SK-N-SH (cell line): ENCODE measurements around the gene CDC26. TPM values are rescaled to one million over a fixed set of nuclear protein-coding genes. Genes with fewer than 3 reads are reported as not detected.

Experiments used
- CTCF ChIA-PET: fragments of 300-600, 350-600 bp; formaldehyde crosslinking; extraction: SDS; loops from one replicate; lab custom pipeline; 2021; lab: Yijun Ruan, JAX
- POLR2A ChIA-PET: fragments of 350-600 bp; sonication (Branson Sonifier 250); formaldehyde crosslinking; extraction: SDS; loops from one replicate; lab custom pipeline; 2020; ENCODE audit warnings: antibody characterized with exemption, inconsistent platforms; lab: Yijun Ruan, JAX
- DNase-seq: peaks from one replicate; pipeline ENCODE4 v3.0.0; 2012
- H2AFZ ChIP-seq: fragments of 200-600 bp; sonication (generic); 2 replicates; pipeline ENCODE4 v1.8.1; 2016; ENCODE audit warnings: antibody characterized with exemption, mild to moderate bottlenecking, low read depth
- H3F3A ChIP-seq: fragments of 200-600 bp; sonication (generic); replicated peaks from 2 replicates; pipeline ENCODE3; 2016; ENCODE audit warnings: antibody characterized with exemption, mild to moderate bottlenecking; ENCODE audit not compliant: insufficient read depth
- H3K27ac ChIP-seq, 2 experiments: fragments of 200-500 bp in 1 of 2; fragments of 200-600 bp in 1 of 2; sonication (Bioruptor generic) in 1 of 2; sonication (generic), shearing (Covaris generic) in 1 of 2; 2 replicates each; pipeline versions ENCODE4 v1.5.1 to v1.6.1; 2014 to 2016; ENCODE audit warnings: low read depth in 2 of 2, inconsistent platforms in 1 of 2, low read length in 1 of 2, mild to moderate bottlenecking in 1 of 2, mixed read lengths in 1 of 2
- H3K27me3 ChIP-seq: fragments of 200-600 bp; sonication (generic), shearing (Covaris generic); 2 replicates; pipeline ENCODE4 v1.6.1; 2016; ENCODE audit warnings: mixed run types; ENCODE audit not compliant: insufficient read depth
- H3K36me3 ChIP-seq, 2 experiments: fragments of 200-500 bp in 1 of 2; fragments of 200-600 bp in 1 of 2; sonication (Bioruptor generic) in 1 of 2; sonication (generic) in 1 of 2; replicated peaks in 1 of 2; 2 replicates each; pipeline versions ENCODE3 to v1.5.1; 2014 to 2016; ENCODE audit warnings: low read length in 1 of 2, mild to moderate bottlenecking in 1 of 2; ENCODE audit not compliant: insufficient read depth in 2 of 2, control insufficient read depth in 1 of 2
- H3K4me1 ChIP-seq, 2 experiments: fragments of 200-500 bp in 1 of 2; fragments of 200-600 bp in 1 of 2; sonication (Bioruptor generic) in 1 of 2; sonication (generic), shearing (Covaris generic) in 1 of 2; 2 replicates each; pipeline versions ENCODE4 v1.5.1 to v1.6.1; 2014 to 2016; ENCODE audit warnings: low read depth in 1 of 2, low read length in 1 of 2, mixed run types in 1 of 2; ENCODE audit not compliant: insufficient read depth in 2 of 2, control insufficient read depth in 1 of 2
- H3K4me2 ChIP-seq: fragments of 200-600 bp; sonication (generic), shearing (Covaris generic); 2 replicates; pipeline ENCODE4 v1.6.1; 2017; ENCODE audit warnings: mixed run types
- H3K4me3 ChIP-seq, 2 experiments: fragments of 200-500 bp in 1 of 2; fragments of 200-600 bp in 1 of 2; sonication (Bioruptor generic) in 1 of 2; sonication (generic), shearing (Covaris generic) in 1 of 2; 2 replicates each; pipeline versions ENCODE4 v1.5.1 to v1.8.1; 2014 to 2016; ENCODE audit warnings: low read depth in 2 of 2, inconsistent platforms in 1 of 2, low read length in 1 of 2, mild to moderate bottlenecking in 1 of 2, mixed read lengths in 1 of 2, moderate library complexity in 1 of 2
- H3K79me2 ChIP-seq: fragments of 200-600 bp; sonication (generic); 2 replicates; pipeline ENCODE4 v1.8.1; 2017; ENCODE audit warnings: mild to moderate bottlenecking; ENCODE audit not compliant: insufficient read depth
- H3K9ac ChIP-seq: fragments of 200-600 bp; sonication (generic); 2 replicates; pipeline ENCODE4 v1.6.1; 2017; ENCODE audit warnings: mixed run types
- H3K9me2 ChIP-seq: fragments of 200-600 bp; sonication (generic); 2 replicates; pipeline ENCODE4 v1.6.1; 2017; ENCODE audit warnings: mixed run types
- H3K9me3 ChIP-seq: fragments of 200-600 bp; sonication (generic); 2 replicates; pipeline ENCODE4 v1.6.1; 2017; ENCODE audit warnings: mixed run types, mild to moderate bottlenecking, moderate library complexity
- H4K20me1 ChIP-seq: fragments of 200-600 bp; sonication (generic); 2 replicates; pipeline ENCODE4 v1.6.1; 2017; ENCODE audit warnings: mild to moderate bottlenecking, mixed run types; ENCODE audit not compliant: insufficient read depth
- ELF1 ChIP-seq: IDR thresholded peaks from 2 replicates; pipeline ENCODE4 v1.4.0; 2012
- EP300 ChIP-seq, 2 experiments: IDR thresholded peaks; 2 replicates each; pipeline versions ENCODE4 v1.4.0 to v1.6.1; 2012; ENCODE audit warnings: borderline replicate concordance in 1 of 2, low read depth in 1 of 2, low read length in 1 of 2
- FOSL2 ChIP-seq: IDR thresholded peaks from 2 replicates; pipeline ENCODE4 v1.4.0; 2012; ENCODE audit warnings: low read depth, mild to moderate bottlenecking, moderate library complexity, borderline replicate concordance
- GABPA ChIP-seq: IDR thresholded peaks from 2 replicates; pipeline ENCODE4 v1.4.0; 2012; ENCODE audit warnings: low read depth, mild to moderate bottlenecking
- GATA2 ChIP-seq: sonication (generic); formaldehyde crosslinking; IDR thresholded peaks from 2 replicates; pipeline ENCODE4 v1.5.0; 2020; ENCODE audit warnings: mild to moderate bottlenecking, missing genetic modification reagents
- JUND ChIP-seq: IDR thresholded peaks from 2 replicates; pipeline ENCODE4 v1.4.0; 2012
- MAX ChIP-seq: IDR thresholded peaks from 2 replicates; pipeline ENCODE4 v1.4.0; 2012; ENCODE audit warnings: low read depth
- MEF2A ChIP-seq: IDR thresholded peaks from 2 replicates; pipeline ENCODE4 v1.4.0; 2012; ENCODE audit warnings: low read depth, borderline replicate concordance
- MXI1 ChIP-seq: IDR thresholded peaks from 2 replicates; pipeline ENCODE4 v1.6.1; 2012; ENCODE audit warnings: mild to moderate bottlenecking, low read depth, low read length, improper control_type of control experiment
- NRF1 ChIP-seq: IDR thresholded peaks from 2 replicates; pipeline ENCODE4 v1.6.1; 2012; ENCODE audit warnings: low read depth, mild to moderate bottlenecking, low read length
- RAD21 ChIP-seq: IDR thresholded peaks from 2 replicates; pipeline ENCODE4 v1.6.1; 2012; ENCODE audit warnings: mild to moderate bottlenecking, low read length
- RCOR1 ChIP-seq: fragments of 150-350 bp; IDR thresholded peaks from 2 replicates; pipeline ENCODE4 v1.6.1; 2017; ENCODE audit warnings: antibody characterized with exemption, low read length
- SMC3 ChIP-seq: IDR thresholded peaks from 2 replicates; pipeline ENCODE4 v1.6.1; 2012; ENCODE audit warnings: low read depth, low read length, improper control_type of control experiment
- TAF1 ChIP-seq: IDR thresholded peaks from 2 replicates; pipeline ENCODE4 v1.6.1; 2012; ENCODE audit warnings: low read depth, mild to moderate bottlenecking, low read length, moderate library complexity, borderline replicate concordance
- TCF12 ChIP-seq: IDR thresholded peaks from 2 replicates; pipeline ENCODE4 v1.4.0; 2012
- ZBTB33 ChIP-seq: IDR thresholded peaks from 2 replicates; pipeline ENCODE4 v1.4.0; 2012; ENCODE audit warnings: low read depth, borderline replicate concordance
- WGBS: methylation state at CpG from one replicate; pipeline ENCODE4 v1.1.6; 2017; ENCODE audit warnings: low lambda C conversion rate; 5-methylcytosine and 5-hydroxymethylcytosine counted together
- polyA plus RNA-seq, 3 experiments: library from polyadenylated mRNA; depleted of rRNA; stranded (reverse); fragments of >200 nt; gene quantifications; 2 replicates each; pipeline ENCODE4 v1.2.3, GENCODE V29; 2012
- TF ChIP-seq, protein P1 (sequence below): IDR thresholded peaks from 2 replicates; pipeline ENCODE4 v1.4.0; 2012; ENCODE audit warnings: low read depth, borderline replicate concordance

Gene CDC26
- polyA plus RNA-seq, 1 of the 3 experiments (the other 2 are of a cell fraction): 31.0 TPM

DNA sequence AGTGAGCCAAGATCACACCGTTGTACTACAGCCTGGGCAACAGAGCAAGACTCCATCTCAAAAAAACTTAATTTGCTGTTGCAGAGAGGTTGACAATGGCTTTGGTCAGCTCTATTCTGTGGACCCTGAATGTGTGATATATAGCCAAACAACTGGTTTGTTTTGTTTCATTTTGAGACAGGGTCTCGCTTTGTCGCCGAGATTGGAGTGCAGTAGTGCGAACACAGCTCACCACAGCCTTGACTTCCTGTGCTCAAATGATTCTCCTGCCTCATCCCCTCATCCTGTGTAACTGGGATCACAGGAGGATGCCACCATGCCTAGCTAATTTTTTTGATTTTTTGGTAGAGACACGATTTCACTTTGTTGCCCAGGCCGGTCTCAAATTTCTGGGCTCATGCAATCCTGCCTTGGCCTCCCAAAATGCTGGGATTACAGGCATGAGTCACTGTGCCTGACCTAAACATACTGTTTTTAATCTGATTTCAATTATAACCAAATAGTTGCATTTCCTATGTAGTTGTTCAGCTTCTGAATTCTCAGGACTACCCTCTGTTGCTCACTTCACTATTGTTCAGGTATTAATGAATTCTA lies 18.0 kb upstream of the CDC26 start:
- Histone ChIP-seq H3F3A (peaks cover 15% of the 10 kb centered on the region), H3K4me3 (no peak overlapping the region), H3K9me3 (no peaks in the 10 kb centered on the region), H3K79me2 (no peaks in the 10 kb centered on the region), H3K27me3 (no peaks in the 10 kb centered on the region), H3K4me1 (no peaks in the 10 kb centered on the region), H3K9me2 (no peaks in the 10 kb centered on the region), H3K9ac (no peak overlapping the region), H4K20me1 (no peaks in the 10 kb centered on the region)
- ChIA-PET POLR2A (no interaction called here), CTCF (interaction anchor here (0.8 to 0.9 kb wide), 2 partner anchors 9 to 108 kb away, joined by 3 to 4 read pairs; partner anchors contain the start of gene ALAD)
- TF ChIP-seq NRF1 (no peak), MXI1 (no peak), RAD21 (no peak), MEF2A (no peak), FOSL2 (no peak), TCF12 (no peak), TAF1 (no peak)
- TF ChIP-seq, all 33 proteins: peak for 0
- WGBS: 91% methylated on average over 7 of the region's 7 CpGs
- Histone ChIP-seq H3K36me3 (peaks cover 42 to 45% of the 10 kb centered on the region in 2 experiments), H3K27ac (peak overlapping the region in 1 of 2 experiments; percentile 32; a peak in 1 of 4 replicates), H3K4me2 (no peak overlapping the region), H2AFZ (no peak overlapping the region)
- DNase-seq: no peak

DNA sequence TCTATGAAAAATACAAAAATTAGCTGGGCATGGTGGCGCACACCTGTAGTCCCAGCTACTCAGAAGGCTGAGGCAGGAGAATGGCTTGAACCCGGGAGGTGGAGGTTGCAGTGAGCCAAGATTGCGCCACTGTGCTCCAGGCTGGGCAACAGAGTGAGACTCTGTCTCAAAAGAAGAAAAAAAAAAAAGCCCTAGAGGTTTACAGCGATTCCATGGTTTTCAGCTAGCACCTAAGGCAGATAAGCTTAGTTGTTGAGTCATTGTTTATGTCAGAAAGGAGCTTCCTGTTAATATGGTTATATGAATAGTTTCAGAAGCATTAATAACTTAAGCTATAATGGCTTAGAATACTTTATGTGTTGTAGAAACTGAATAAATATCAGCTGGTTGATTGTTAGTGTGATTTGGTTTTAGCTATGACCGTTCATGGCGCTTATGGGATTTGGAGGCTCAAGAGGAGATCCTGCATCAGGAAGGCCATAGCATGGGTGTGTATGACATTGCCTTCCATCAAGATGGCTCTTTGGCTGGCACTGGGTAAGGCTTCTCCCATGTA lies 14.8 kb upstream of the CDC26 start:
- no peak for DNase-seq
- H3K9me3 ChIP-seq: no peaks in the 10 kb centered on the region
- no peaks in the 10 kb centered on the region for H3K9me2 ChIP-seq
- ChIA-PET POLR2A (no interaction called here), CTCF (interaction anchor here (1.1 to 2.1 kb wide), 3 partner anchors 15 to 156 kb away, joined by 3 to 8 read pairs (median 3); partner anchors contain the start of genes CDC26 and PRPF4)
- no peaks in the 10 kb centered on the region for H3K27me3 ChIP-seq
- no peaks in the 10 kb centered on the region for H3K4me1 ChIP-seq
- H3K4me3 ChIP-seq: no peak overlapping the region
- no peak overlapping the region for H3K9ac ChIP-seq
- H3F3A ChIP-seq: peaks cover 23% of the 10 kb centered on the region
- TF ChIP-seq MEF2A (no peak), GABPA (no peak), MAX (no peak), TCF12 (no peak)
- no peaks in the 10 kb centered on the region for H3K79me2 ChIP-seq
- H3K27ac ChIP-seq: no peak overlapping the region
- H3K4me2 ChIP-seq: no peak overlapping the region
- WGBS: 90% methylated on average over 6 of the region's 6 CpGs
- H4K20me1 ChIP-seq: no peaks in the 10 kb centered on the region
- no peak overlapping the region for H2AFZ ChIP-seq
- H3K36me3 ChIP-seq: peaks cover 70 to 74% of the 10 kb centered on the region in 2 experiments

- Histone ChIP-seq H4K20me1 (no peaks in the 10 kb centered on the region), H3K4me2 (no peak overlapping the region), H3F3A (peaks cover 23% of the 10 kb centered on the region), H3K4me3 (no peak overlapping the region), H3K9me2 (no peaks in the 10 kb centered on the region), H3K9me3 (no peaks in the 10 kb centered on the region), H2AFZ (no peak overlapping the region), H3K27ac (no peak overlapping the region), H3K79me2 (no peaks in the 10 kb centered on the region), H3K9ac (no peak overlapping the region), H3K4me1 (no peaks in the 10 kb centered on the region), H3K36me3 (peaks cover 80 to 83% of the 10 kb centered on the region in 2 experiments), H3K27me3 (no peaks in the 10 kb centered on the region)
- POLR2A ChIA-PET: no interaction called here
- DNase-seq: no peak
- CTCF ChIA-PET: no interaction called here
- 96% methylated on average over 2 of the region's 2 CpGs for WGBS
- TF ChIP-seq GABPA: no peak
- TF ChIP-seq EP300 (IDR thresholded peaks at IDR 0.05; ENCODE audit: borderline replicate concordance in 1 of 2, low read depth in 1 of 2, low read length in 1 of 2): no peak
- TF ChIP-seq MXI1: no peak
- no peak for TF ChIP-seq RAD21
- TF ChIP-seq ZBTB33: no peak
- TF ChIP-seq NRF1: no peak
- TF ChIP-seq, protein P1, sequence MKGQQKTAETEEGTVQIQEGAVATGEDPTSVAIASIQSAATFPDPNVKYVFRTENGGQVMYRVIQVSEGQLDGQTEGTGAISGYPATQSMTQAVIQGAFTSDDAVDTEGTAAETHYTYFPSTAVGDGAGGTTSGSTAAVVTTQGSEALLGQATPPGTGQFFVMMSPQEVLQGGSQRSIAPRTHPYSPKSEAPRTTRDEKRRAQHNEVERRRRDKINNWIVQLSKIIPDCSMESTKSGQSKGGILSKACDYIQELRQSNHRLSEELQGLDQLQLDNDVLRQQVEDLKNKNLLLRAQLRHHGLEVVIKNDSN: no peak
- TF ChIP-seq SMC3: no peak
- TF ChIP-seq GATA2: no peak
- TF ChIP-seq ELF1: no peak
- no peak for TF ChIP-seq JUND
- TF ChIP-seq RCOR1: no peak
These were observed 13.7 kb upstream of the CDC26 start for GRCh38 chr9:113289091-113289490.
